ENCODE measurements around the gene MARVELD3.

GRCh38 chr16:71669926-71670536 lies 44.0 kb downstream of the MARVELD3 start:
- TF ChIP-seq CTCF (IDR thresholded peaks at IDR 0.05), result no peak
- TF ChIP-seq EZH2 (IDR thresholded peaks at IDR 0.05), result no peak
